AG04449 (cell line): ENCODE results near the gene GTF2IRD1.
"Not testable (repeated sequence)": the region's sequence is repeated elsewhere in the genome, so short reads cannot be mapped to it uniquely, and the experiment has no call there.

Experiments
- CTCF ChIA-PET: fragments of 350-600 bp; formaldehyde crosslinking; extraction: SDS; loops from one replicate; lab custom pipeline; 2021; ENCODE audit warnings: antibody characterized with exemption; lab: Yijun Ruan, JAX
- POLR2A ChIA-PET: fragments of 400-600, 350-600 bp; formaldehyde crosslinking; extraction: SDS; loops from one replicate; lab custom pipeline; 2020; ENCODE audit warnings: antibody characterized with exemption, inconsistent platforms; lab: Yijun Ruan, JAX
- DNase-seq: peaks from one replicate; pipeline ENCODE4 v3.0.0-alpha.2; 2010; ENCODE audit warnings: low read depth, low spot score
- H3K4me3 ChIP-seq: 2 replicates; pipeline ENCODE4 v1.5.1; 2011; ENCODE audit warnings: low read depth, mild to moderate bottlenecking, control low read depth, low read length
- CTCF ChIP-seq: IDR thresholded peaks from one replicate; pipeline ENCODE4 v1.5.1; 2011; ENCODE audit warnings: mild to moderate bottlenecking, moderate library complexity, low read length, control low read depth, inconsistent platforms; ENCODE audit not compliant: insufficient read depth; ENCODE audit errors: missing control alignments

Gene GTF2IRD1

GRCh38 chr7:74482629-74483401 lies 29.1 kb downstream of the GTF2IRD1 start:
- POLR2A ChIA-PET, result interaction anchor here (0.7 to 0.9 kb wide), 2 partner anchors 90 to 137 kb away, joined by 3 read pairs; no protein-coding TSS in a partner anchor
- CTCF ChIA-PET, result interaction anchor here (1.3 kb wide), 1 partner anchor 33 kb away, joined by 4 read pairs; no protein-coding TSS in a partner anchor
- no peak for TF ChIP-seq CTCF
- H3K4me3 ChIP-seq, result no peak overlapping the region; the same call in 1 of the 2 replicates
- DNase-seq, result peak; percentile 94

- DNase-seq, result peak; percentile 40
- ChIA-PET POLR2A (interaction anchor here (0.7 to 0.9 kb wide), 3 partner anchors 24 to 136 kb away, joined by 3 read pairs; no protein-coding TSS in a partner anchor), CTCF (interaction anchor here (1.3 kb wide), 1 partner anchor 34 kb away, joined by 4 read pairs; no protein-coding TSS in a partner anchor)
- H3K4me3 ChIP-seq, result no peak overlapping the region
- no peak for TF ChIP-seq CTCF
Observed at GRCh38 chr7:74483402-74484336, 30.0 kb downstream of the GTF2IRD1 start.

- CTCF ChIA-PET, result interaction anchor here (0.7 kb wide), 1 partner anchor 26 kb away, joined by 3 read pairs; no protein-coding TSS in a partner anchor
Observed at GRCh38 chr7:74485611-74486010, 31.9 kb downstream of the GTF2IRD1 start.

GRCh38 chr7:74488518-74489030 lies 34.9 kb downstream of the GTF2IRD1 start:
- POLR2A ChIA-PET, result interaction anchor here (0.9 kb wide), 1 partner anchor 15 kb away, joined by 3 read pairs; no protein-coding TSS in a partner anchor
- H3K4me3 ChIP-seq, DNase-seq, CTCF ChIA-PET: not testable (repeated sequence)

More at GRCh38 chr7:74485611-74486010, 31.9 kb downstream of the GTF2IRD1 start:
- POLR2A ChIA-PET, result no interaction called here
- TF ChIP-seq CTCF, result no peak
- no peak for DNase-seq
- no peak overlapping the region for H3K4me3 ChIP-seq

GRCh38 chr7:74489997-74490945 lies 36.6 kb downstream of the GTF2IRD1 start:
- ChIA-PET POLR2A (interaction anchor here (0.7 kb wide), 1 partner anchor 50 kb away, joined by 3 read pairs; no protein-coding TSS in a partner anchor), CTCF (interaction anchor here (0.6 kb wide), 1 partner anchor 214 kb away, joined by 4 read pairs; no protein-coding TSS in a partner anchor)
- no peak overlapping the region for H3K4me3 ChIP-seq
- no peak for TF ChIP-seq CTCF
- DNase-seq, result no peak

GRCh38 chr7:74491490-74491889 lies 37.8 kb downstream of the GTF2IRD1 start:
- CTCF ChIA-PET, POLR2A ChIA-PET, H3K4me3 ChIP-seq, DNase-seq: not testable (repeated sequence)
